Pulmonary artery endothelial cell (primary cell): ENCODE data around the gene NFIX. TPM values are rescaled to one million over a fixed set of nuclear protein-coding genes. Genes with fewer than 3 reads are reported as not detected.

Source experiments
- DNase-seq: peaks from one replicate; pipeline ENCODE4 v3.0.0-alpha.2; 2011; ENCODE audit warnings: low read depth, low spot score
- total RNA-seq: library from RNA; depleted of rRNA; stranded (reverse); fragments of >200 nt; gene quantifications from 2 replicates; pipeline ENCODE4 v1.2.3, GENCODE V29; 2014

The NFIX gene
- total RNA-seq, 1 donor from 2014 or later = 23.8 TPM

GRCh38 chr19:13035820-13036365, 40.6 kb downstream of the NFIX start:
- no peak for DNase-seq

GRCh38 chr19:13036366-13036976, 41.2 kb downstream of the NFIX start:
- no peak for DNase-seq

- peak; percentile 71 for DNase-seq
Observed at GRCh38 chr19:13037161-13037560, 41.9 kb downstream of the NFIX start.

GRCh38 chr19:13037731-13038130, 42.5 kb downstream of the NFIX start:
- DNase-seq = no peak

- no peak for DNase-seq
Observed at GRCh38 chr19:13038306-13039210, 43.3 kb downstream of the NFIX start.

GRCh38 chr19:13039211-13039789, 44.0 kb downstream of the NFIX start:
- DNase-seq = no peak

GRCh38 chr19:13040232-13040947, 45.1 kb downstream of the NFIX start:
- no peak for DNase-seq

- no peak for DNase-seq
Observed at GRCh38 chr19:13040948-13041292, 45.6 kb downstream of the NFIX start.

- no peak for DNase-seq
Observed at GRCh38 chr19:13042443-13043130, 47.3 kb downstream of the NFIX start.

GRCh38 chr19:13043285-13043684, 48.0 kb downstream of the NFIX start:
- DNase-seq = no peak

- DNase-seq = no peak
Observed at GRCh38 chr19:13044231-13044836, 49.1 kb downstream of the NFIX start.

GRCh38 chr19:13045812-13046211, 50.5 kb downstream of the NFIX start:
- no peak for DNase-seq

GRCh38 chr19:13047374-13047773, 52.1 kb downstream of the NFIX start:
- DNase-seq = no peak

GRCh38 chr19:13050274-13050673, 55.0 kb downstream of the NFIX start:
- no peak for DNase-seq

- no peak for DNase-seq
Observed at GRCh38 chr19:13051557-13052165, 56.4 kb downstream of the NFIX start.

- no peak for DNase-seq
Observed at GRCh38 chr19:13052447-13053175, 57.3 kb downstream of the NFIX start.

- DNase-seq = no peak
Observed at GRCh38 chr19:13053238-13053637, 58.0 kb downstream of the NFIX start.

GRCh38 chr19:13053761-13054625, 58.7 kb downstream of the NFIX start:
- peak; percentile 60 for DNase-seq
